ENCODE results near the gene RENBP. TPM values are rescaled to one million over a fixed set of nuclear protein-coding genes. Genes with fewer than 3 reads are reported as not detected.

RENBP gene
- total RNA-seq, 1 experiment from 2014 or later = 0.23 TPM

DNA sequence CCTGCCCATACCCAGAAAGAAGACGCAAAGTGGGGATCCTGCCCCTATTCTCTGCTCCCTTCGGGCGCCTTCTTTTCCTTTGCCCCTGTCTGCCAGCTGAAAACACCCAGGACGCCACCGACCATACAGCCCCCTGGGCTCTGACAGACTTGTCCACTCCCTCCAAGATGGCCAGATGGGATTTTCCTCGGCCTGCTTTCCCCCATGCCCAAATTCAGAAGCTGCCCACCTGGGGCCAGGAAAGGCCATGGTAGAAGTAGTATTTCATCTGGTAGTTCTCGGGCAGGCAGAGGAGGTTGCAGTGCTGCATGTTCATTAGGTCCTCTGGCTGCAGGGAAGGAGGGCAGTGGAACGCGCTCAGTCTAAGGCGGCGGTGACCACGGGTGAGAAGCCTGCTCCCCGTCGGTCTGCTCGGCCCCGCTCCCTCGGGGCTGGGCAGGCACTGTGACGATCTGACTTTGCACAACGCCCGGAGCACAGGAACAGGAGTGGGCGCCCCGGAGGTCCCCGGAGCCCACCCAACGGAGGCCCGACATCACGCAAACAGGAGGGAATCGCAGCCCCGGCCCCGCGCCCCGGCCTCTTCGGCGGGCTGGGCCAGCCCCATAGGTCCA is 10.2 kb downstream of the RENBP start:
- ChIA-PET CTCF (interaction anchor here (0.6 to 3.9 kb wide), 4 partner anchors 11 to 975 kb away, joined by 3 to 17 read pairs (median 6); no protein-coding TSS in a partner anchor), POLR2A (interaction anchor here (1.2 kb wide), 1 partner anchor 476 kb away, joined by 3 read pairs; no protein-coding TSS in a partner anchor)
- Mint-ChIP-seq H3K27me3 (ENCODE audit: insufficient read depth, unreplicated experiment) (peaks cover 24% of the 10 kb centered on the region), H3K4me1 (ENCODE audit: insufficient read depth, unreplicated experiment) (no peaks in the 10 kb centered on the region), H3K36me3 (ENCODE audit: insufficient read depth, unreplicated experiment) (peaks cover 10% of the 10 kb centered on the region), H3K4me3 (ENCODE audit: unreplicated experiment) (peak overlapping the region; percentile 76), H3K27ac (ENCODE audit: low read depth, unreplicated experiment) (no peak overlapping the region), H3K9me3 (ENCODE audit: unreplicated experiment) (no peaks in the 10 kb centered on the region)
- BruUV-seq (replicated peaks) = TSS peak; percentile 42
- intact Hi-C loops (cut with micrococcal nuclease) = no loop called here
- no peak for TF ChIP-seq CTCF (IDR thresholded peaks at IDR 0.05; ENCODE audit: unreplicated experiment)
- no peak for DNase-seq (ENCODE audit: unreplicated experiment)

GRCh38 chrX:153933748-153934147 is 10.7 kb downstream of the RENBP start:
- H3K27me3 Mint-ChIP-seq (ENCODE audit: insufficient read depth, unreplicated experiment) = peaks cover 19% of the 10 kb centered on the region
- no TSS peak for BruUV-seq (replicated peaks)
- ChIA-PET CTCF (interaction anchor here (0.6 to 3.9 kb wide), 3 partner anchors 11 to 975 kb away, joined by 3 to 17 read pairs (median 10); no protein-coding TSS in a partner anchor), POLR2A (no interaction called here)
- TF ChIP-seq CTCF (IDR thresholded peaks at IDR 0.05; ENCODE audit: unreplicated experiment) = no peak
- H3K9me3 Mint-ChIP-seq (ENCODE audit: unreplicated experiment) = no peaks in the 10 kb centered on the region
- intact Hi-C loops (cut with micrococcal nuclease) = no loop called here
- H3K27ac Mint-ChIP-seq (ENCODE audit: low read depth, unreplicated experiment) = no peak overlapping the region
- no peaks in the 10 kb centered on the region for H3K4me1 Mint-ChIP-seq (ENCODE audit: insufficient read depth, unreplicated experiment)
- DNase-seq (ENCODE audit: unreplicated experiment) = no peak
- peak overlapping the region; percentile 76 for H3K4me3 Mint-ChIP-seq (ENCODE audit: unreplicated experiment)
- peaks cover 10% of the 10 kb centered on the region for H3K36me3 Mint-ChIP-seq (ENCODE audit: insufficient read depth, unreplicated experiment)

GRCh38 chrX:153932220-153932915 is 12.1 kb downstream of the RENBP start:
- intact Hi-C loops (cut with micrococcal nuclease) = no loop called here
- Mint-ChIP-seq H3K9me3 (ENCODE audit: unreplicated experiment) (no peaks in the 10 kb centered on the region), H3K27me3 (ENCODE audit: insufficient read depth, unreplicated experiment) (peaks cover 11% of the 10 kb centered on the region), H3K27ac (ENCODE audit: low read depth, unreplicated experiment) (no peak overlapping the region), H3K4me1 (ENCODE audit: insufficient read depth, unreplicated experiment) (no peaks in the 10 kb centered on the region), H3K4me3 (ENCODE audit: unreplicated experiment) (no peak overlapping the region), H3K36me3 (ENCODE audit: insufficient read depth, unreplicated experiment) (peaks cover 10% of the 10 kb centered on the region)
- DNase-seq (ENCODE audit: unreplicated experiment) = no peak
- no TSS peak for BruUV-seq (replicated peaks)
- POLR2A ChIA-PET = no interaction called here
- CTCF ChIA-PET = interaction anchor here (0.6 to 3.9 kb wide), 5 partner anchors 9 to 708 kb away, joined by 3 to 17 read pairs (median 5); no protein-coding TSS in a partner anchor
- TF ChIP-seq CTCF (IDR thresholded peaks at IDR 0.05; ENCODE audit: unreplicated experiment) = no peak

GRCh38 chrX:153931748-153932147 is 12.7 kb downstream of the RENBP start:
- H3K9me3 Mint-ChIP-seq (ENCODE audit: unreplicated experiment) = no peaks in the 10 kb centered on the region
- no peak for DNase-seq (ENCODE audit: unreplicated experiment)
- intact Hi-C loops (cut with micrococcal nuclease) = no loop called here
- H3K27ac Mint-ChIP-seq (ENCODE audit: low read depth, unreplicated experiment) = no peak overlapping the region
- TF ChIP-seq CTCF (IDR thresholded peaks at IDR 0.05; ENCODE audit: unreplicated experiment) = no peak
- no peaks in the 10 kb centered on the region for H3K4me1 Mint-ChIP-seq (ENCODE audit: insufficient read depth, unreplicated experiment)
- ChIA-PET CTCF (interaction anchor here (2.2 to 3.9 kb wide), 2 partner anchors 9 to 15 kb away, joined by 10 to 17 read pairs; no protein-coding TSS in a partner anchor), POLR2A (no interaction called here)
- H3K4me3 Mint-ChIP-seq (ENCODE audit: unreplicated experiment) = no peak overlapping the region
- H3K27me3 Mint-ChIP-seq (ENCODE audit: insufficient read depth, unreplicated experiment) = peaks cover 7% of the 10 kb centered on the region
- peaks cover 10% of the 10 kb centered on the region for H3K36me3 Mint-ChIP-seq (ENCODE audit: insufficient read depth, unreplicated experiment)
- BruUV-seq (replicated peaks) = no TSS peak
